EL (cell line): ENCODE measurements around the gene CD163.
"Not testable (repeated sequence)": the region's sequence is repeated elsewhere in the genome, so short reads cannot be mapped to it uniquely, and the experiment has no call there.

Source experiments
- DNase-seq: peaks from one replicate; pipeline ENCODE4 v3.0.0-alpha.2; 2016

The CD163 gene

DNA sequence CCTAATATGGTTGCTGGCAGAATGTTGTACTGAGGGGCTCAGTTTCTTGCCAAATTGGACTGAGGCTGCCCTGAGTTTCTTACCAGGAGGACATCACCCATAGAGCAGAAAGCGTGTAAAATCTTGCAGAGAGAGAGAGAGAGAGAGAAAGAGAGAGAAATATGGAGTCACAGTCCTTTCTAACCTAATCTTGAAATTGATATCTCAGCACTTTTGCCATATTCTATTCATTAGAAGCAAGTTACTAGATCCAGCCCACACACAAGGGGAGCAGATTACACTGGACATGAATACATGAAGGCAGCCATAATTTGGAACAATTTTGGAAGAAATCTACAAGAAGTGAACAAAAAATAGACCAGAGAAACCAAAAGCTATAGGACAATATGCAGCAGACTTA is 55.5 kb downstream of the CD163 start:
- DNase-seq = no peak

DNA sequence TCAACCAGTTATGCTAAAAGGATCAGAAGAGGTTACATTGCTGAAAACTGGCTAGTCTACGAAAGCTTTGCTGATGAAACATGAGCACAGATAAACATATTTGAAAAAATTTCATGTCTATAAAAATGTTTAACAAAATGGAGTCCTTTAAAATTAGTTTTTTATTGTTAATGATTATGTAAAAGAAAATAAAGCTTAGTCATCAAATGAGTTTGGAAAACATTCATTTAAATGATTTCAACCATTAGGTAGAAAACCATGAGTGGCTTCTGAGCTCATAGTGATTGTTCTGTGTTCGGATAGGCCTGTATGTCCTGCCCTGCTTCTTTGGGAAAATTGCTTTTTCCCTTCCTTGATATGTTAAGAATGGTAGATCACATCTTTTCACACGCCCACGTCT is 59.0 kb downstream of the CD163 start:
- DNase-seq = no peak

DNA sequence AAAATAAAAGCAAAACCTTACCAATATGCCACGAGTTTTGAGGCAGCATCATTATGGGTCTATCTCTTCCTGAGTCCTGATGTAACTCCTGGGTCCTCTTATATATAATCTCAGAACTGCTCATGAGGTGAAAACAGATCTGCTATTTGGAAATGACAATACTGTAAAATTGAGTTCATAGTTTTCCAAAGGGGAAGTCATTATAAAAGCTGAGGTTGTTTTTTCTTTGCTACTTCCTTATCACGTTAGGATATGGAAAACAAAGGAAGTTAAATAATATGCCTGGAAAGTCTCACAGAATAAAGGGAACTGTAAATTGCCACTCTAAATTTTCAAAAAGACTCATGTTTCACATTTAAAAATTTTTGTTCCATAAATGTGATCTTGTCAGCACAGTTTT is 59.5 kb downstream of the CD163 start, which contains the start of gene CD163L1:
Gene CD163L1 (minus strand): TSS at position 78 of the 400 bp plus-strand sequence. CDS start 26 bp downstream, at position 52.
- DNase-seq = no peak

DNA sequence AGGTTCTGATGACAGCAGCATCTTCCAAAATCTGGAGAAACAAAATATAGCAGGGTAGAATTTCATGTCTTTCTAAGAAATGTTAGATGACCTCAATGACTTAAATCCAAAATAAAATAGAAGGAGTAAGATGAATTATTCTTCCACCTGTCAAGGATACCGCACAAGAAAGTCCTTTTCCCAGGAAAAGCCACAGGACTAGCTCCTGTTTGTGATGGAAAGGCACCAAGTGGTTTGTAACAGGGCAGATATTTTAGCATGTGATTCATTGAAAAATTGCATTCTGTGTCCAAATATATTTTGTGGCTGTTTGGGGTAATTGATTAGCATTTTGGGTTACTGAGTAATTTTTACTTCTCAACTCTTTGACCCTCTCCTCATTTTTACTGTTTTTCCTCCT is 62.4 kb downstream of the CD163 start:
- no peak for DNase-seq

DNA sequence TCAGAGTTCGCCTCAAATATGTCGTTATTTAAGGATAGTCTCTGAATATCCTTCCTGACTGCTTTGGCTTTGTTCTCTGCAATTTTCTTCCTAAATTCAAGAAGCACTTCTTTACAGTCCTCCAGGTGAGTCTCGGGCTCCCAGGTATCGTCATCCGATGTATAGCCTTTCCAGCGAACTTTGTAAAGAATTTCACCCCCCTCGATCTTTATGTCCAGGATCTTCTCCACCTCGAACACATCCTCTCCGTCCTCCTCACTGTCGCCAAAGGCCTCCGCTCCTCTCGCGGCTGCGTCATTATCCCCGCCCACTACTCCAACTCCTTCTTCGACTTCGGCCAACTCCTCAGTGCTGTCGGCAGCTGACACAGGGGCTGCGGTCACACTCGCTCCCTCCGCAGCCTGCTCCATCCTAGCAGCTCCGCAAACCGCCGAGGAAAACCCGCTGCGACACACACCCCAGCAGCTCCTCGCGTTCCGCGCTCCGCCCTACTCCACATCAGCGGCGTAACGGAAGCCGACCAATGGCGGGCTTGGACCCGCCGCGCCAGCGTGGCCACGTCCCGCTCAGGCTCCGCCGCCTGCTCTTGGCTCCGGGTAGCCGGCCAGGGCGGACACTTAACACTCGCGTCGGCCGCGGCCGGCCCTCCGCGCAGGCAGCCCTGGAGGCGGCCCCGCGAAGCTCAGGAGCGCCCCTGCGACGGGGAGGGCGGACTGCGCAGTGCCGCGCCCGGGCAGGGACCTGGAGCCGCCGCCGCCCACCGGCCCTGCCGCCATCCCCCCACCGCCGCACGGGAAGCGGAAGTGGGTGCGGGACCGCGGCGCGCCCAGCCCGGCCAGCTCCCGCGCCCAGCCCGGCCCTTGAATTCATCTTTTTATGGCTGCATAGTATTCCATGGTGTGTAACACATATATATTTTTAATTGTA is 63.7 kb downstream of the CD163 start:
- DNase-seq = peak; percentile 48

DNA sequence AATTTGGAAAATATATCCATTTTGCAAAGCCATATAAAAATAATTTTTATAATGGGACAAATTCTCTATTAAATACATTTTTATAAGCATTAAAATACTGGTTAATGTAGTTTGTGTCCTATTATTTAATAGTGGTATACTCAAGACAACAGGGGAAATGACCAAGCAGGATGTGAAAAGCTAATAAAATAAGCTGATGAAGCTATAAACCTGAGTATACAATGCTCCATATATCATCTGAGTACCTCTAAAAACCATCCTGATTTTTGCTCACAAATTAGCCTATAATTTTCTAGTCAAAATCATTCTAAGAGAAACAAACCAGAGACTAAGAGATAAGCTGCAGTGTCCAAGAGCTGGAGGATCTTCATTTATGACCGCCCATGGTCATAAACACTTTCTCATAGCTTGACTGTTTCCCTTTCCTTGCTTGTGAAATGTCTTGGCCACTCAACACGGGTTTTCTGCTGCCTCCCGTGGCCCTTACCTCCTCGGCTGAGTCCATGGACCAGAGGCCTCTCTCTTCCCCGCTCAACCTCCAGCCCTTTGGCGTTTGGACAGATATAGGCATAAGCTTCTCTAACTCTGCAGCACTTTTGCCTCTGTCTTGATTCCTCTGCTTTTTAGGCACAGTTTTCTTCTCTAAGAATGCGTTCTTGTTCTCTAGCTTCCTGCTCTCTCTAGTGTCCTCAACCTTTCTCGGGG is 65.1 kb downstream of the CD163 start:
- DNase-seq = not testable (repeated sequence)

DNA sequence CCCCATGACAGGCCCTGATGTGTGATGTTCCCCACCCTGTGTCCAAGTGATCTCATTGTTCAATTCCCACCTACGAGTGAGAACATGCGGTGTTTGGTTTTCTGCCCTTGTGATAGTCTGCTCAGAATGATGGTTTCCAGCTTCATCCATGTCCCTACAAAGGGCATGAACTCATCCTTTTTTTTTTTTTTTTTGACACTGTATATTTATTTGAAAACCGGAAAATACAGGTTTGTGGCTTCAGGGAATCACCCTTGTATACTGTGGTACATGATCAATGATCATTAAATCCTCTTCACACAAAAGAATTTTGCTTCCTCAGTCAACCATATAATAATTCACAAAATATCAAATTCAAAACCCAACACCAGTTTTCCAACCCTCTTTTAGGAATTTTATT is 66.1 kb downstream of the CD163 start:
- not testable (repeated sequence) for DNase-seq

DNA sequence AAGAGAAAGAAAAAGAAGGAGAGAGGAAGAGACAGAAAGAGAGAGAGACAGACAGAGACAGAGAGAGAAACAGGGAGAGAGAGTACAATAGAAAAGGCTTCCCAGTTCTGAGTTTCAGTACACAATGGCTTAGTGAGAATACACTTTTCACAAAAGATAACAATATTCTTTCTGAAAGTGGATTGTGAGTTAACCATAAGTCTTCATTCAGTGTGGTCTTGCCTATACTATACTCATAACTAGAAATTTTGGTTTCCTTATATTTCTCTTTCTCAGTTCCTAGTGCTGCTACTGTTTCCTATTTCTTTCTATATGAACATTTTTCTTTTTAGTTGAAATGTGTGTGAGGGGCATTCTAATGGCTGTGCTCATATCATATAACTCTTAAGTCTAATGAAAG is 68.9 kb downstream of the CD163 start:
- DNase-seq = no peak

DNA sequence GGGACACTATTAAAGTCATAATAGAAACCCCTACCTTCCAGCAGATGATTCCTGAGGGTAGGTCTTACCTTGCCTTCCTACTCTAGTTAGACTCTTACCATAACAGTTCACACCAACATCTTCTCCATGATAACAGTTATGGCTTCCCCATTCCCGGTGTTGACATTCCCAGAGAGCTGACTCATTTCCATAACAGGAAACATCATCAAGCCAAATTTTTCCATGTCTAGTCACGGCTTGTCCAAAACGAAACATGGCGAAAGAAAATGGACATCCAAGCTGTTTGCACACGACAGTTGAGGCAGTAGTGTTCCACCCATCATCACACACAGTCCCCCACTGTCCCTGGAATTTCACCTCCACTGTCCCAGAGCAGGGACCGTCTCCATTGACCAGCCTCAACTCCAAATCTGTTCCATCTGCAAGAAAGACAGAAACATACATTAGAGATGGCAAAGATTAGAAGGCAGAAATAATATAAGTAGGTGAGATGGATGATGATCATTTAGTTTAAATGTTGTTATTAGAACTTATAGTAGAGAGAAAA is 70.2 kb downstream of the CD163 start:
- DNase-seq = peak; percentile 88

DNA sequence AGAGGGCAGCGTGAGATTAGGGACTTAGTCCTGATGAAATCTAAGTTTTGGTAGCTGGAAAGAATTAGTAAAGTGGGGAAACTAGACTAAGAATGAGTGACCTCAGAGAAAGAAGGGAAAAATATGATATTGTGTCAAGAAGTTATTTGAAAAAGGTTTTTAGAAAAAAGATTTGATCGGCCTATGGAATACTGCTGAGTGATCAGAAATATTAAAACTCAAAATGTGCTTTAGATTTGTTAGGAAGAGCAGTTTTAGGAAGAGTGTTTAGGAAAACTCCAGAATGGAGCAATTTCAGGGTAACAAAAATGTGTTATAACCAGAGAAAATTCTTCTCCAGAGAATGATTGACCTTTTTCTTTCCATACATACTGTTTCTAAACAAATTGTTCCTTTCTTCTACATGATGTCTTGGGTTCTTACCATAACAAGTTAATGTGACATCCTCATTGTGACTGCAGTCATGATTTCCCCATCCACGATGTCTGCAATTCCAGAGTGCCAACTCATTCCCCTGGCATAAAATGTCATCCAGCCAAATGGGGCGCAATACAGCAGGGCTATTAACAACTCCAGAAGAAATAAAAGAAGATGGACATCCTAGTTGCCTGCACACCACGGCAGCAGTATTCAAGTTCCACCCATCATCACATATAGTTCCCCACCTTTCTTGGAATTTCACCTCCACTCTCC is 71.4 kb downstream of the CD163 start:
- peak; percentile 44 for DNase-seq
